T1000 (cell line): ENCODE measurements around the gene SURF2.

Experiments
- DNase-seq: peaks from one replicate; lab custom pipeline; 2025; ENCODE audit warnings: mixed read lengths; lab: John Stamatoyannopoulos, UW

Gene SURF2

GRCh38 chr9:133354766-133355165 lies 1.6 kb upstream of the SURF2 start:
- DNase-seq, result no peak

GRCh38 chr9:133355881-133356357 lies 431 bp upstream of the SURF2 start:
- no peak for DNase-seq

GRCh38 chr9:133357656-133358055 lies 1.3 kb downstream of the SURF2 start:
- DNase-seq, result no peak

- DNase-seq, result no peak
These were observed 3.2 kb downstream of the SURF2 start for GRCh38 chr9:133359399-133360175.

- DNase-seq, result no peak
These were observed 4.3 kb downstream of the SURF2 start for GRCh38 chr9:133360400-133361393.

GRCh38 chr9:133361507-133362092 lies 5.2 kb downstream of the SURF2 start:
- DNase-seq, result no peak

GRCh38 chr9:133362359-133363044 lies 6.2 kb downstream of the SURF2 start:
- DNase-seq, result no peak

GRCh38 chr9:133366435-133366834 lies 10.1 kb downstream of the SURF2 start:
- DNase-seq, result no peak

GRCh38 chr9:133367221-133367620 lies 10.9 kb downstream of the SURF2 start:
- no peak for DNase-seq

- DNase-seq, result no peak
These were observed 11.4 kb downstream of the SURF2 start for GRCh38 chr9:133367778-133368177.

- DNase-seq, result no peak
These were observed 12.0 kb downstream of the SURF2 start for GRCh38 chr9:133368249-133368881.

- DNase-seq, result no peak
These were observed 13.1 kb downstream of the SURF2 start for GRCh38 chr9:133369422-133369821.

GRCh38 chr9:133369933-133370332 lies 13.6 kb downstream of the SURF2 start:
- no peak for DNase-seq

- no peak for DNase-seq
These were observed 14.3 kb downstream of the SURF2 start for GRCh38 chr9:133370685-133371084.

- no peak for DNase-seq
These were observed 14.9 kb downstream of the SURF2 start for GRCh38 chr9:133371261-133371711.

- no peak for DNase-seq
These were observed 15.8 kb downstream of the SURF2 start for GRCh38 chr9:133372144-133372543.

GRCh38 chr9:133374612-133375115 lies 18.3 kb downstream of the SURF2 start:
- no peak for DNase-seq

- DNase-seq, result no peak
These were observed 18.9 kb downstream of the SURF2 start for GRCh38 chr9:133375116-133375723.

GRCh38 chr9:133375724-133376654 lies 19.6 kb downstream of the SURF2 start, which contains the start of the genes STKLD1 and SURF4:
Gene STKLD1, plus strand, starts transcription at chr9:133376366. Its CDS starts 108 bp downstream, at chr9:133376474.
Gene SURF4, minus strand, starts transcription at chr9:133376060. Its CDS starts 91 bp downstream, at chr9:133375969.
- DNase-seq, result peak; percentile 92
